Suppressor macrophage (primary cell): ENCODE measurements around the gene OR4N5.
A peak's percentile ranks its signal among the peaks of the same experiment; 100 is the strongest.
"Not testable (repeated sequence)": the region's sequence is repeated elsewhere in the genome, so short reads cannot be mapped to it uniquely, and the experiment has no call there.

ENCODE experiments used
- DNase-seq, 4 experiments: peaks; one replicate each; pipeline ENCODE4 v3.0.0-alpha.2; 2020 to 2022
- total RNA-seq, 17 experiments: gene quantifications; one replicate each; lab custom pipeline; 2026; ENCODE audit warnings: mixed read lengths in 6 of 17, inconsistent platforms in 3 of 17; lab: John Stamatoyannopoulos, UW

OR4N5 gene, protein sequence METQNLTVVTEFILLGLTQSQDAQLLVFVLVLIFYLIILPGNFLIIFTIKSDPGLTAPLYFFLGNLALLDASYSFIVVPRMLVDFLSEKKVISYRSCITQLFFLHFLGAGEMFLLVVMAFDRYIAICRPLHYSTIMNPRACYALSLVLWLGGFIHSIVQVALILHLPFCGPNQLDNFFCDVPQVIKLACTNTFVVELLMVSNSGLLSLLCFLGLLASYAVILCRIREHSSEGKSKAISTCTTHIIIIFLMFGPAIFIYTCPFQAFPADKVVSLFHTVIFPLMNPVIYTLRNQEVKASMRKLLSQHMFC
- 0 to 0.66 (median 0) reads per million in 17 experiments for total RNA-seq

DNA sequence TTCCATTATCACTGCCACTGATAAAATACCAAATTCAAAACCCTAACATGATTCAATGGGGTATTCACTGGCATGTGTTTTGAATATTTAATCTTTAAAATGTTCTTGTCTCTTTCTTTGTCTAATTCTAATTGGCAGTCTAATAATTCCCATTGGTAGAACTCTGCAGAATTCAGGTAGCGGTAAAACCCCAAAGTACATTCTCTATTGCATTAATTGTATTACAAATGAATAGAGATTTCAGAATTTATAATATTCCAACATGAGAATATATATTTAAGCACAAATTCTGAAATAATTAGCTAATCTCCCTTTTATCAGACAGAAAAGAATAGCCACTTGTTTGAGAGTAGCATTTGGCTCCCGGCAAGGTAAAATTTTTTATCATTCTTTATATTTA is at the start of gene OR4N5:
Gene OR4N5 (plus strand): TSS at position 301 of the 400 bp plus-strand sequence. CDS start 4,916 bp downstream, outside the sequence.
- DNase-seq: no peak

DNA sequence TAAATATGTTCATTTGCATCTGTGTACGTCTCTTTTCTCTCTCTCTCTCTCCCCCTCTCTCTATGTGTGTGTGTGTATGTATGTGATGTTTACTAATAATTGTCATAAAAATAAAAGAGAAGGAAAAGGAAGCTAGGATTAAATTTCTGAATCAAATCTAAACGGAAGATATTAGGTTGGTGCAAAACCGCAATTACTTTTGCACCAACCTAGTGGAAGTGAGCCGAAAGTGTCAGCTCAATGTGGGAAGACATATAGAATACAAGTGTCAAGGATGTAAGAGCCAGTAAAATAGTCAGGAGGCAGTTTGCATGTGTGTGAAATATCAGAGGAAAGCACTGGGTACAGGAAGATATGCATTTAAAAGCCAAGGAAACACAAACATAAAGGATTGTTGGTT is 46.6 kb upstream of the OR4N5 start:
- DNase-seq: no peak

DNA sequence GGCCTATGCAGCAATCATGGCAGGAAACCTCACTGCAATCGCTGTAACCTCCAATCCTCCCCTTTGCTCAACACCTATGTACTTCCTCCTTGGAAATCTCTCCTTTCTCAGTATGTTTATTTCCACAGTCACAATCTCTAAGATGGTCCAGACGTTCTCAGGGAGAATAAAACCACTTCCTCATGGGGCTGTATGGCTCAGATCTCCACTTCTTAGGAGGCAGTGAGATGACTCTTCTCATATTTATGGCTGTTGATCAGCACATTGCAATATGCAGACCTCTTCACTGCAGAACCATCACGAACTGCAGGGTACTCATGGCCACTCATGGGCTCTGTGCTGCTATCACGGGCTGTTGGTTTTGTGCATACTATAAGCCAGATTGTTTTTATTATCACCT is 45.2 kb upstream of the OR4N5 start:
- DNase-seq: no peak

DNA sequence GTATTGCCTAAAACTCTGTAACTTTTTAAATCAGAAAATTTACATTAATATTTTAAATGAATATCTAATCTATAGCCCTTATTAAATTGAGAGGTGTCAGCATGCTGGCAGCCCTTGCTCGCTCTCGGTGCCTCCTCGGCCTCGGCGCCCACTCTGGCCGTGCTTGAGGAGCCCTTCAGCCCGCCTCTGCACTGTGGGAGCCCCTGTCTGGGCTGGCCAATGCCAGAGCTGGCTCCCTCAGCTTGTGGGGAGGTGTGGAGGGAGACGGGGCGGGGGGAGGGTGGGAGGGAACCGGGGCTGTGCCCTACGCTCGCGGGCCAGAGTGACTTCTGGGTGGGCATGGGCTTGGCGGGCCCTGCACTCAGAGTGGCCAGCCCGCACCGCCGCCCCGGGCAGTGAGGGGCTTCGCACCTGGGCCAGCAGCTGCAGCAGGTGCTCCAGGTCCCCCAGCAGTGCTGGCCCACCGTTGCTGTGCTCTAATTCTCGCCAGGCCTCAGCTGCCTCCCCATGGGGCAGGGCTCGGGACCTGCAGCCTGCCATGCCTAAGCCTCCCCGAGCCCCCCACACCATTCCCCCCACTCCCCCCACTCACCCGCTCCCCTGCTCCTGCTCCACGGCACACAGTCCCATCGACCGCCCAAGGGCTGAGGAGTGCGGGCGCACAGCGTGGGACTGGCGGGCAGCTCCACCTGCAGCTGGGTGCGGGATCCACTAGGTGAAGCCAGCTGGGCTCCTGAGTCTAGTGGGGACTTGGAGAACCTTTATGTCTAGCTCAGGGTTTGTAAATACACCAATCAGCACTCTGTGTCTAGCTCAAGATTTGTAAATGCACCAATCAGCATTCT is 39.5 kb upstream of the OR4N5 start:
- not testable (repeated sequence) for DNase-seq

- DNase-seq: no peak
Measured at GRCh38 chr14:20110438-20110837, 28.2 kb upstream of the OR4N5 start, which contains the start of gene OR4K17. OR4K17 (plus strand) TSS chr14:20110739; CDS start chr14:20117500, 6,761 bp downstream.

- no peak for DNase-seq
Measured at GRCh38 chr14:20112321-20112720, 26.3 kb upstream of the OR4N5 start.

- DNase-seq: no peak
Measured at GRCh38 chr14:20116748-20117147, 21.9 kb upstream of the OR4N5 start.

GRCh38 chr14:20118795-20119194 is 19.8 kb upstream of the OR4N5 start:
- no peak for DNase-seq

GRCh38 chr14:20143911-20144310 is 5.3 kb downstream of the OR4N5 start:
- DNase-seq: no peak

DNA sequence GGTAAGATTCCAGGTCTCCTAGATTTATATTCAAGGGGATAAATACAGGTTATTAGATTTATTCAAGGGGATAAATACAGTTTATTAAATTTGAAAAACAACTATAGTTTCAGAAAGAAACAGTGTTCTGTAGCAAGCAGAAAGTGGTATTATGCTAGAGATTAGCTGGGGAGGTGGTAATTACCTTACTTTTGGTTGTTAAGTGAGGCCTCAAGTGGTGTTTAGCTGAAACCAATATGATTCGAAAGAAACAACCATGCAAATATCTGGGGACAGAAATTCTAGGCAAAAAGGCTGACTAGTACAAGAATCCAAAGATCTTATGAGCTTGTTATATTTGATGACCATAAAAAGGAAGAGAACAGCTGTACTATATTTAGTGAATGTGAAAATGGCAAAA is 6.2 kb downstream of the OR4N5 start:
- DNase-seq: no peak

DNA sequence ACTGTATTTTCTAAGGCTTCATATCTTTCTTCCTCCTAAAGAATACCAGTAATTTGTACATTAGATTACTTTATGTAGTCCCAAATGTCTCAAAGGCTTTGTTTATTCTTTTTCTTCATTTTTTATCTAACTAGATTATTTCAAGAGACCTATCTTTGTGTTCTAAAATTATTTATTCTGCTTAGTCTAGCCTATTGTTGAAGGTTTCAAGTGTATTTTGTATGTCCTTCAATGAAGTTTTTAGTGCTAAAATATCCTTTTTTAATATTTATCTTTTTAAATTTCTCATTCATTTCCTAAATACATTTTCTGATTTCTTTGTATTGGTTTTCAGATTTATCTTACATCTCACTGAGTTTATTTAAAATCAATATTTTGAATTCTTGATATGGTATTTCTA is 25.8 kb downstream of the OR4N5 start:
- DNase-seq: no peak

DNA sequence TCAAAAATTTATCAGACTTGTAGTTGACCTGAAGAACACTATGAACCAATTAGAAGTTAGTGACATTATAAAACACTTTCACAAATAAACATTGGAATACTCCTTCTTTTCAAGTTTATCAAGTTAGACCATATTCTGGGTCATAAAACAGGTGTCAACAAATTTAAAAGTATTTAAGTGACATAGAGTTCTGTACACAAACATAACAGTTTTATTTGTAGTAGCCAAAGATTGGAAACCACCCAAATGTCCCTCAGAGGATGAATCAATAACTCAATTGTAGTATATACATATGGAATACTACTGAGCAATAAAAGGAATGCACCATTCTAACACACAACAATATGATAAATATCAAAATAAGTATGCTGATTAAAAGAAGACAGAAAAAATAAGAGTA is 28.5 kb downstream of the OR4N5 start:
- no peak for DNase-seq

GRCh38 chr14:20169852-20170251 is 31.2 kb downstream of the OR4N5 start:
- DNase-seq: peak in 2 of 4 experiments; percentile 10 to 14

- not testable (repeated sequence) for DNase-seq
Measured at GRCh38 chr14:20174205-20174604, 35.6 kb downstream of the OR4N5 start.

DNA sequence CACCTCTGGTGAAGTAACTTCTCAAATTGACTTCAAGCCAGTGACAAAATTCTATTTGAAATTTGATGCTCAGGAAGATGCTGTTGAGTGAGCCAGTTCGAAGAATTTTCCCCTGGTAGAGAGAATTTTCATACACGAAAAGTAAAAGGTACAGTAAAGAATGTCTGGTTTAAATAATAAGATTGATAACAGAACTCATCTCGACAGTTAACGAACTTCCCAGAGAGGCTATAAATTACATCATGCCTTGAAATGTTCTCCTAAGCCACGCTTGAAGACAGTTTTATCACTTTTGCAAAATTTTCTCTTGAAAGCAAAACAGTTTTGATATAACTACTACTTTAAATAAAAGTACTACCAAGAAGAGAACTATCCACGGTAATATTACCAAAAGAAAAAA is 37.7 kb downstream of the OR4N5 start:
- no peak for DNase-seq

GRCh38 chr14:20177433-20177974 is 38.9 kb downstream of the OR4N5 start:
- DNase-seq: no peak

DNA sequence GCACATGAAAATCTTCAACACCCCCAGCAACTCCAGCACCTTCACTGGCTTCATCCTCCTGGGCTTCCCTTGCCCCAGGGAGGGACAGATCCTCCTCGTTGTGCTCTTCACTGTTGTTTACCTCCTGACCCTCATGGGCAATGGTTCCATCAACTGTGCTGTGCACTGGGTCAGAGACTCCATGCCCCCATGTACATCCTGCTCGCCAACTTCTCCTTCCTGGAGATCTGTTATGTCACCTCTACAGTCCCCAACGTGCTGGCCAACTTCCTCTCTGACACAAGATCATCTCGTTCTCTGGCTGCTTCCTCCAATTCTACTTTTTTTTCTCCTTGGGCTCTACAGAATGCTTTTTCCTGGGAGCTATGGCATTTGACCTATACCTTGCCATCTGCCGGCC is 40.6 kb downstream of the OR4N5 start:
- DNase-seq: peak; percentile 60 to 82 (median 70)

DNA sequence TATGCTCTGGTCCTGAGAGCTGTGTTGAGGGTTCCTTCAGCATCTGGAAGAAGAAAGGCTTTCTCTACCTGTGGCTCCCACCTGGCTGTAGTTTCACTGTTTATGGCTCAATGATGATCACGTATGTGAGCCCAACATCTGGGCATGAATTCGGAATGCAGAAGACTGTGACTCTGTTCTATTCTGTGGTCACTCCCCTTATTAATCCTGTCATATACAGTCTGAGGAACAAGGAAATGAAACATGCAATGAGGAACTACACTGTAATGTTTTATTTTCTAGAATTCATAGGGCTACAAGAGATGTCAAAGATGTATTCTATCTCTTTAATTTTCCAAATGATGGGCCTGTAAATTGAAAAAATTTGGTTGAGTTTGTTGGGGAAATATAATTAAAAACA is 41.3 kb downstream of the OR4N5 start:
- peak; percentile 16 to 74 (median 41) for DNase-seq

DNA sequence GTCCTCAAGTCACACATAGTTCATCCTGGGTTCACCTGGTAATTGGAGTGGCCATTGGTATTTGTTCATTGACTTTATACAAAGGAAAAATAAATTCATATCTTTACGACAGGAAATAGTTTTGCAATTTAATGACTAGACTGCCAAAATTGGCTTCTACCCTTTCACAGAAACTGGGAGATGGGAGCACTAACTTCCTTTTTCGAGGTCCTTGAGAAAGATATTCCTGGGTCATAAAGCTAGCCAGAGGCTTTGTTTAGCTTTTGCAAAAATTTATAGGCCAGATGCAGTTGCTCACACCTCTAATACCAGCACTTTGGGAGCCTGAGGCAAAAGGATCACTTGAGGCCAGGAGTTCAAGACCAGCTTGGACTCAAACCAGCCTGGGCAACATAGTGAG is 41.9 kb downstream of the OR4N5 start:
- DNase-seq: peak in 3 of 4 experiments; percentile 15 to 62 (median 51)

DNA sequence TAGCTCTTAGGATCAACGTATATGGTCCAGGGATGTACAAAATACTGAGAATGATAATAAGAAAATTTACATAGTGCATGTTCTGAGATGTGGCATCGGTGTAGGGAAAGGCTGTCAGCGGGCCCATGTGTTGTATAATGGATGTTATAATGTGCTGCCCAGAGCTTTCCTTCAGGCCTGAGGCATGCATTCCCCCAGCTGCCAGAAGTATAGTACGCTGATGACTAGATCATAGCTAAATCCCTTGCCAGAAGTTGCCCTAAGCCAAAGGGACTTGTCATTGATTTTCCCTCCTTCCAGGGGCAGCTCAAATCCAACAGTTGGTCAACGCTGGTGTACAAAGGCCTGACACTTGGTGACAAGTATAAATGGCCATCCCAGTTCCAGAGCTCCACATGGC is 45.6 kb downstream of the OR4N5 start:
- DNase-seq: no peak

- no peak for DNase-seq
Measured at GRCh38 chr14:20190596-20190995, 52.0 kb downstream of the OR4N5 start, which contains the start of gene OR11G2. OR11G2 (plus strand) TSS chr14:20190896; CDS start chr14:20197438, 6,542 bp downstream.

DNA sequence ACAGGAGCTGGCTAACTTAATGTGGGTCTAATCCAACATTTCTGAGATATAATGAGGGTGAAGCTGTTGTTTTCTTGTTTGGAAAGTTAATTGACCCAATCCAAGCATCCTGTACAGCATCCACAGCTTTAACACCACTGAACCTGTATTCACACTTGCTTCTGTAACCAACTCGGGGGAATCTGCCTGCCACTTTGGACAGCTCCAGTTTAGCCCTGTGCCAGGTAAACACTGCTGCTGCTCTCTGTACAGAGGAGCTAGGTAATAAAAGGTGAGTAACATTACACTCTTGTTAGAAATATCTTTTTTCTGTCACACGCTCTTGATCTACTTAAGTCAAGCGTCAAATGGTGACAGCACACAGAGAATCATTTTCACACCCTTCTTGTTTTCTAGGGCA is 52.8 kb downstream of the OR4N5 start:
- no peak for DNase-seq

GRCh38 chr14:20194101-20194500 is 55.5 kb downstream of the OR4N5 start:
- peak in 2 of 4 experiments; percentile 6 to 17 for DNase-seq
